ENCODE data around the gene CERKL. TPM values are rescaled to one million over a fixed set of nuclear protein-coding genes. Genes with fewer than 3 reads are reported as not detected.
A peak's percentile ranks its signal among the peaks of the same experiment; 100 is the strongest.

The CERKL gene
- polyA plus RNA-seq, 3 donors: 10.7 to 13.4 (median 13.3) TPM

DNA sequence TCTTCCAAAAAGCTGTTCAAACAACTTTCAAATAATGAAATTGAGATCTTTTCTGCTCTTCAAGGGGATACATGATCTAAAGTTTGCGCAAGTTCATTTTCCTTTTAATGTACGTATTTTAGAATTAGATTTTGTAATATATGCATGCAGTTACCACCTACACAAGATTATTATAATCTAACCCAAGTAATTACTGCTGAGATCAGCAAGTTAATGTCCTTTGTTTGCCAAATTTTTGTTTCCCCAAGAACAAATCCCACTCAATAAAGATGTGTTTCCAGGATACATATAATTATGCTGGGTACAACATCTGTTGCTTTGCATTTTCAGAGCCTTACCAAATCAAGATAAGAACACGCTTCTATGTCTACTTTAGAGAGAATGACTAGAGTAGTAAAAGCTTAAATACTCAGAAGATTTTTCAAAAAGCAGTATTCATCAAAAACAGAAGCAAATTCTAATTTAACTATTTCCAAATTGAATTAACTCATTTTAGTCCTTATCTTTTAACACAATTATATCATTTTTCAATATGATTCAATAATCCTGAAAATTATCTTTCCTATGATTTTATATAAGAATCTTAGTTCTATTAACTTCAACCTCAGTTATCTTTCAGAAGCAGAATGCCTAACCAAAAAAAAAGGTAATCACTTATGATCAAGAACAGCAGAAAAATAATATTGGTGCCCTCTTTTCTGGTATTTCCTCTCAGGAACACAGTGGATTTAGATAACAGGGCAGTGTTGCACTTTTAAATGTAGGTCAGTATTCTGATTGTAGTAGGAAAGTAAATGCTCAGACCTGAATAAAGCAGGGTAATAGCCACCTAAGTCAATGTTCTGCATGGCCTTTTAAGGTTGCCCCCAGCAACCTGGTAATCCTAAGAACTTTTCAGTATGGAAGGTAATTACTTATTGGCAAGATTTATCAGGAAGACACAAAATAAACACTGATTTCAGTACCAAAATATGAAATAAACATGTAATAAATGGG, 28.0 kb downstream of the CERKL start:
- no peak for DNase-seq

DNA sequence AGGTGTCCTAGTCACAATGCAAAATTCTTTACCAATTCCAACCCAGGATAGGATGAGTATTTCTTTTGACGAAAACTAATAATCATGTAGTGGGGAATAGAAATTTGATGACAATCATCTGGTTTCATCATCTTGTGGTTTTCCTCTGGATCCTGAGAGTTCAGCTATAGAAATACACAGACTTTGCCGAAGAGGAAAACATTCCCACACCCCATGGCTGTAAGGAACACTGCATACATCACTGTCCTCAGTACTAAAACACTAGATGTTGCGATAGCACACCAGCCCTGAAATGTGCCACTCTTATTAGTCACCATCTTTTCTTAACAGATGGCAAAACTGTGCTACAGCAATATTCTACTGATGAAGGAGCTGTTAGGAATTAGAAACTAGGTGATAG, 29.4 kb downstream of the CERKL start:
- DNase-seq: no peak

DNA sequence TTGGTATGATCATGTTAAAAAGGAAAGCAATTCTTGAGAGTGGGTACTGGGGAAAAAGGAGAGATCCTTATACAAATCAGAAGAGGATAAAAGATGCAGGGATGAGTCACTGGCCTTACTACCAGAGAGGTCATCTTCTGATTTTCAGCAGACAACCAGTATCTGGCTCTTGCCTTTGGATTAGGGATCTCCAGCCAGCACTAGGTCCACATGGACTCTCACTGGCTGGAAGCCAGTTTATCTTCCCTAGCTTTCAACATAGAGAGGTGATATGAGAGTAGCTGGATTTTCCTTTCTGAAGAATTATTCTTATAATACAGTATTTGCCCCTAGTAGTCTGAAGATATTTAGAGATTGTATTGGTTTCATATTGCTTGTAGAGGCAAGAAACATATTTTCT, 30.2 kb downstream of the CERKL start:
- DNase-seq: no peak

DNA sequence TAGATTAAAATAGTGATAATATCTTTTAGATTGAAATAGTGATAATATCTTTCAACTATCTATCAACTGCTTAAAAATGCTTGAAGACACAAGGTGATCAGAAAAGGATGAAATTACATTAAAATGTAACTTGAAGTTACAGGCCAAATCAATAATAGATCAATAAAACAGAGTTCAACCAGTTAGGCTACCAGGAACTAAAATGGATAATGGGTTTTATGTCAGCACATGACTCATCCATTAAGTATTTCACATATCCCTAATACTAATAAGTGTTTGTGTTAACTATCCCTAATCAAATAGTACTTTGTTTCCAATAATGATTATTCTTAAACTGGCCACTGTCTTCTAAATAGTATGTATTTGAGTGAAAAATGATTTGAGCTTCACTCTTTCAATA, 33.7 kb downstream of the CERKL start:
- no peak for DNase-seq

DNA sequence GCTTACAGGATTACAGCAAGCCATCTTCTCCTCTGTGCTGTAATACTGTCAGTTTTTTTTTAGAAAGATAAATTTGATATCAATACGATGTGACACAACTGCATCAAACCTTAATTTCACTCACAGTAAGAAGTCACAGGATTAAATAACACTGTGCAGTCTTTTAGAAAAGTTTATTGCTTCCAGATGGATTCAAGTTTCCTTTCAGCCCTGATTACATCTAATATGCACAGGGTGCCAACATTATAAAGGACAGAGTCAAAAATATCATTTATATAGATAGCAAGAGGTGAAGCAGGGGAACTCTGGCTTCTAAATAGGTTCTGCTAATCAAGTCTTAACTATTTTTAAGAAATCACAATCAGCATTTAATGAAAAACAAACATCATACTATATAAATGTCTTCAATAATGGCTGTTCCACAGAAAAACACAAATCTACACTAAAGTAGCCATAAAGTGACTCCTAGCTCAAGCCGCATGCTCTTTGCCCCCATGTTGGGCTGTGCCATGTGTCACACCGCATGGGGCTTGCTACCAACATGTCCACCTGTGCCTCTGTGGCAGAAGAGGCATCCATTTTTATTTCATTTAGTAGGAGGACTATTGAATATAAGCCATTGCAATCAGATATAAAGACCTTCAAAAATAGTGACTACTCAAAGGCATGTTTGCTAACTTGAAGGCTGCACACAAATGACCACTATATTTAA, 35.0 kb downstream of the CERKL start:
- no peak for DNase-seq

DNA sequence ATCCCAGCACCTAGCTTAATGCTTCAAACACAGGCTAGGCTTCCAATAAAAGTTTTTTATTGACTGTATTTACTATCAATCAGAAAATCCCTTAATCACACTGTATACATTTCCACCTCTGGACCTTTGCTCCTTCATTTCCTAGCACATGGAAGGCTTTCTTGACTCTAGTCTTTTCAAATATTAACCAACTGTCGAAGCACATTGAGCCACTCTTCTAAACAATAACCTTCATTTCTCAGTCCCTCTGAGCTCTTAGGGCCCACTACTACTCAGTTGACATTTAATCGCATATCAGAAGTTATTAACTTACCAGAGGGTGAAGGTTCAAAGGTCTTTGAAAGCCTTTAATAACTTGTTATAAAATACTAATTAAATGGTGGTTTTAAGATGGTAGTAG, 37.4 kb downstream of the CERKL start:
- no peak for DNase-seq

DNA sequence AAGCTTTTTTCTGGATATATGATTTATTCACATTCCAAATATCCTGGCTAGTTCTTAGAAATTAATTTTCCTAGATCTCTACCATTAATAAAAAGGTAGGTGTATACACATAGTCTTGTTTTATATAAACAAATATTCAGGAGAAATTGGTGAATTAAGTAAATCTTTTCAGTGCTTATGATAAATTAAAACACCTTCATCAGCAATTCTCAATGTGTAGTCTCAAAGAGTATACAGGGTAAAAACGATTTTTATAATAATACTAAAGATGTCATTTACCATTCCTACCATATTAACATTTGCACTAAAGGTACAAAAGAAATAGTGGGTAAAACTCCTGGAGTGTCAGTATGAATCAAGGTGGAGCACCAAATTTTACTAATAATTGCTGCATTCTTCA, 40.2 kb downstream of the CERKL start:
- DNase-seq: no peak

DNA sequence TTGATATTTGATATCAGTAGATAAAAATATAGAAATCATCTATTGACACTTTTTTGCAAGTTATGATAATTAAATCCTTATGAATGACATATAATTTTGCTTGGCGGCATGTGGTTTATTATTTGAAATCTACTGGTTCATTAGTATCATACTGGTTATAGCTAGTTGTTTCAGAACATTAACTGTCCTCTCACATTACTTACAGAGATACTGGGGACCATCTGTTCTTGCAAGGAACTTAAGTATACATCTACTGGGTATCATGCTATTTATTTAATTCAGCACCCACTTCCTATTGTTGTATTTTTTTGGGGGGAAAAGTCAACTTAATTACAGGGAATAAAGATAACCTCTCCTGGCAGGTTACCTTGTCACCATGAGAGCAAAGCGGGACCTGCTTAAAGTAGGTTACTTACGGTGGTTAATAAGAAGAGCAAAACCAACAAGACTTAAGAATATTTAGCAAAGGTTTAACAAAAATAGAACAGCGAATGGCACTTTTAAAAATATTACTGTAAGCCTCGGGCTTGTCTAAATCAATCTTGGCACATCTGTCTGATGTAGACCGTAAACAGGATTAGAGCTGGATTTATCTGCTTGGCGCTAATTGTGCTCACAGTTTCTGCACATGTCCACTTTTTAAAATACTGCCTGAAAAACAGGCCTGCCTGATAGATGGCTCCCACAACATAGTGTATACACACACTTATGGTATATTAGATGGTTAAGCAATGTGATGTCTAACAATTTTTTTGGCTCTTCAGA, 41.8 kb downstream of the CERKL start:
- no peak for DNase-seq

DNA sequence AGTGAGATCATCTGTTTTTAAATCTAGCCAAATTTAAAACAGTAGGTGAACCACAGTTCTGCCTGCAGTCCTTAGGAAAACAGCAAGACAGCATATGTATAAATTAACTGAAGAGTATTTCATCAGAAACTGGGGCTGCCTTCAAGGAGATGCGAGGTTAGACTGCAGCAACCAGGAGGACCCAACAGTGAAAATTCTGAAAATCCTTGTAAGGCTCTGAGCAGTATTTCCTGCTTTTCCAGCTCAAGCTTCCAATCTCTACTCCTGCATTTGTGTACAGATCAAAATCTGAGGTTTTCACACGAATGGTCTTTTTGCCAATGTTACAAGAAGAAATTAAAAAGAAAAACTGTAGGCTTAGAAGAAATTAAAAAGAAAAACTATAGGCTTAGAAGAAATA, 43.7 kb downstream of the CERKL start:
- no peak for DNase-seq

DNA sequence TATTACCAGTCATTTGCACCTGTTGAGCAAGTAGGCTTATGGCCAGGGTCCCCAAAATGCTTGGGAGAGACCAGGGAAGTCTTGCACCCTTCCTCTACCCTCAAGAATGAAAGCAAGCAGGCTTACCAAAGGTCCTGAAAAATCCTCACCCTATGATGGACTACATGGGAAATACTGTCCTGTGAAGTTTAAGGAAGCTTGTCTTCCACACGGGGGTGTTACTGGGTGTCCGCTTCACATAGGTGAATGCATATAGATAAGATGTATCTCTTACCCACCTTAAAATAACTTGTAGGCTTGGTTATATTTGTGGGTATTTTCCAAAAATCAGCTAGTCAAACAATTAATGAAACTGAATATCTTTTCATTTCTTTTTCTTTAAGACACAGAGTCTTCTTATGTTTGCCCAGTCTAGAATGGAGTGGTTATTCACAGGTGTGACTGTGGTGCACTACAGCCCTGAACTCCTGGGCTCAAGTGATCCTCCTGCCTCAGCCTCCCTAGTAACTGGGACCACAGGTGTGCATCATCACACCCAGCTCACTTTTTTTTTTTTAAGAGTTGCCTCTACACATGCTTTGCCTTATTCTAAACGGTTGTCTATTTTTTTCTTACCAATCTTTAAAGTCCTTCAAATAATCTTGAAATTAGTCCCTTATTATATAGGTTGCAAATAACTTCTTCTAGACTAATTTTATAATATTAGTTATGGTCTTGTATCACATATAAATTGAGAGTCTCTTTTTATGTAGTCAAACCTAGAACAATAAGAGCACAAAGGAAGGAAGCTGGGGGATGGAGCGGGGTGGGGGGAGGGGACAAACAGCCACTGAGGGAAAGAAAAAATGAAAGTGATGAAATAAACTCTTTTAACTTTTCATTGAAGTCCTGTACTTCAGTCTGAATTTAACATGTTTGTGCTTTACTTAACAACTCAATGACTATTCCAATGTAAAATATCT, 49.0 kb downstream of the CERKL start:
- no peak for DNase-seq

DNA sequence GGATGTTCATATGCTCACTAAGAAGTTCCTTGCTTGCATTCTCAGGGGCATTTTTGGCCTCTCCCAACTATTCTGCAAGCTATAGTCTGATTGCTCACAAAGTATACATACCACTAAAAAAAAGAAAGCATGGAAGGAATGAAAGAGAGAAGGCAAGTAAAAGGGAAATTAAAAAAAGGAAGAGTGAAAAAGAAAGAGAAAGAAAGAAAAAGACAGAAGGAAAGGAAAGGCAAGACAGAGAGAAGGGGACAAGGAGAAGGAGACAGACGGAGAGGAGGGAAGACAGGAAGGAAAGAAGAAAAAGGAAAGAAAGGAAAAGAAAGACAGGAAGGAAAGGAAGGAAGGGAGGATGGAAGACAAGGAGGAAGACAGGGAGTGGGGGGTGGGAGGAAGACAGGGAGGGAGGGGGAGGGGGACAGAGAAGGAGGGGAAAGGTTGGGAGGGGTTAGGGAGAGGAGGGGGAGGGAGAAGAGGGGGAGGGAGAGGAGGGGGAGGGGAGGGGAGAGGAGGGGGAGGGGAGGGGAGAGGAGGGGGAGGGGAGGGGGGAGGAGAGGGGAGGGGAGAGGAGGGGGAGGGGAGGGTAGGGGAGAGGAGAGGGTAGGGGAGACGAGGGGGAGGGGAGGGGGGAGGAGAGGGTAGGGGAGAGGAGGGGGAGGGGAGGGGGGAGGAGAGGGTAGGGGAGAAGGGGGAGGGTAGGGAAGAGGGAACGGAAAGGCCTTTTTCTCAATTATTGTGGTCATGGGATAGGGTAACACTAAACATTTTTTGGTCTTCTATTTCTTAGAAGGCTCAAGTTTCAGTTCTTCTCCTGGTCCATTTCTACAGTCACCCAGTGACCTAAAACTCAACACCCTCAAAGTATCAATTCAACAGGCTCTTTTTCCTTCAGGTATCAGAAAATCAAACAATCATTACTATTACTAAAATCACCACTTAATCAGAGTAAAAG, 50.7 kb downstream of the CERKL start:
- DNase-seq: no peak

DNA sequence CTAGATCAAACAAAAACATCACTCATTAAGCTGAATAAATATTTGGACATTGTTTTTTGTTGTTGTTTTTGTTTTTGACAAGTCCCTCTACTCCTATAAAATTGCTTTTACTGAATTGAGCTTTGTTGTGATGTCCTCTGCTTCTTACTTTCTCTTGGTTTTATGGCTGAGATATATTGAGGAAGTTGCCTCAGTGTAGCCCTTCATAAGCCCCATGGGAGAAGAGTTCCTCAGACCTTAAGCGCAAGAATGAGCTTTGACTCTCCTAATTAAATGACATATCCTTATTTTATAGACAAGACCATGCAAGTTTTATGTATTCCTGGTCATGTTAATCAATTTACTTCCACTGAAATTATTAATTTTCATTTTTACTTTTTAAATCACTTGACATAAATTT, 54.9 kb downstream of the CERKL start:
- DNase-seq: no peak

DNA sequence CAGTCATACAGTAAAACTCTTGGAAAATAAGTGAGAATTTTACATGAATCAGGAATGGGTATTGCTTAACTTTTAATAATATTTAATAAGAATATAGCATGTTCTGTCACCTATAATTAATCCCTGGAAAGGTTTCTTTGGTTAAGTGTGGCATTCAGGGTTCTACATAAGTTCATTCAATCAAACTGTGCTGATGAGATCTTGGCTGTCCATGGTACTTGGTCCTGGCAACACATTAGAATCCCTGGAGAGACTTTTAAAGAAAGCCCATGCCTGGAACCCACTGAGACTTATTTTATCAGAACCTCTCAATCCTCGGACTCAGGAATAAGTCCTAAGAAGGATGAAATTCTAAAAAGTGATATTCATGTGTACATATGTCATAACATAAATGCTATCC, 60.3 kb downstream of the CERKL start:
- DNase-seq: no peak

DNA sequence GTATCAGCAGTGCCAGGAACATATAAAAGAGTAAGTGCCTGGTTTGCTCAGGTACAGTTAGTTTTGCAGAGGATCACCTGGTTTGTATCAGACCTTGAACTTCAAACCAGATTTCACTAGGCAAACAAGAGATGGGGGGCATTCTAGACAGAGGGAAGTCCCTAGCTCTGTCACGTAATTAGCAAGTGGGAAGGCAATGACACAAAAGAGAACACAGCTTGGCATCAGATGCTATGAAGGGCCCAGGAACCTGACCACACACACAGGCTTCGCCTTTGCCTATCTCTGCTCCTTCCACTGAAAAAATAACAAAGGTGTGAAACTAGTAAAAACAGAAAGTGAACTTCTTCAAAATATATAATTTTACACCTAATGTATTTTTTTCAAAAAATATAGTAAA, 62.6 kb downstream of the CERKL start:
- no peak for DNase-seq

DNA sequence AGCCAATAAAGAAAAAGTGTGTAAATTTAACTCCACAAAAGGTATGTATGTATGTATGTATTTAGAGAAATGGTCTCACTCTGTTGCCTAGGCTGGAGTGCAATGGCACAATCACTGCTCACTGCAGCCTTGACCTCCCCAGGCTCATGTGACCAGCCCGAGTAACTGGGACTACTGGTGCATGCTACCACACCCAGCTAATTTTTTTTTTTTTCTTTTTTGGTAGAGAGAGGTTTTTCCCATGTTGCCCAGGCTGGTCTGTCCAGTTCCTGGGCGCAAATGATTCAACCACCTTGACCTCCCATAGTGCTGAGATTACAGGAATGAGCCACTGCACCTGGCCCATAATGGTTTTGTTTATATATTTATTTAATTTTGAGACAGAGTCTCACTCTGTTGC, 67.1 kb downstream of the CERKL start:
- DNase-seq: no peak

DNA sequence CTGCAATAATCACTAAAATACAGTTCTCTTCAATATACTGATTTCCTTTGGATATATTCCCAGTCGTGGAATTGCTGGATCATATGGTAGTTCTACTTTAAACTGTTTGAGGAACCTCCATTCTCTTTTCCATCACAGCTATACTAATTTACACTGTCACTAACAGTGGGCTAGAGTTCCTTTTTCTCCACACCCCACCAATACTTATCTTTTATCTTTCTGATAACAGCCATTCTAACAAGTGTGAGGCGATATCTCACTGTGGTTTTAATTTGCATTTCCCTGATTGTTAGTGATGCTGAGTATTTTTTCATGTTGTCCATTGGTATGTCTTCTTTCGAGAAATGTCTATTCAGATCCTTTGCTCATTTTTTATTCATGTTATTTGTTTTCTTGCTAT, 68.4 kb downstream of the CERKL start:
- no peak for DNase-seq

DNA sequence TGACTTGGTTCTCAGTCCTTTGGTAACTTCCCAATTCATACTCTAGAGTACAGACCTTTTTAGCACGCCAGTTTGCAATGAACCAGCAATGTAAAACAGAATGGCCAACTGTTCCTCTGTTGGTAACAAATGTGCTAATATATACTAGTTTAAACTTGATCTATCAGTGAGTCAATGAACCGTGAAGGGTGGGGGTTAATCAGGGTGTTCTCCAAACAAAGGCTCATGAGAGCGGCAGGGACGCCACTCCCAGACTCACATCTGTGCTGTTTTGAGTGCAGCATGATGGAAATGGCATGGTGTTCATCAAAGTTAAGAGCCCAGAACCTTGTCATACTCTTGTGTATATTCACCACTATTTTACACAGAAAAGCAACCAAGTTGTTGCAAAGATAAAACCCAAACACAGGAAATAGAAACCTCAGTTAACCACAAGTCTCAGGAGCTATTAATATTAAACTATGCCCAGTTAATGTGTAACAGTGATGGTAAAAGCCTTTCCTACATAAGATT, 70.3 kb downstream of the CERKL start:
- peak; percentile 70 for DNase-seq

DNA sequence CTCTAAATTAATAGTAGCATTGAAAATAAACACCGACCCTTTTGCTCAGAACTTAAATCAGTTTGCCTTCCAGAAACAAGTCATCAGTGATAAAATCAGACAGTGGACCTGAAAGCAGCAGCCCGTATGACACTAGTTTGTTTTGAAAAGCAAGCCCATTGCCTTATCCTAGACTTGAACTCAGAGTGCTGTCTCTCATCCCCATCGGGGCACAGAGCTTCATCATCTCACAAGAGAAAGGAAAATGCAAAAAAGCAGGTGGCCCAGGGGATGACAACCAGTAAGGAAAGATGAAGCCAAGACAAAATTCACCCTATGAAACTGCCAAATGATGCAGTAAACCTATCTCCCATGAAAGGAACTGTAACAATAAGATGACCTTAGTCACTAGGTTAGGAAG, 71.2 kb downstream of the CERKL start:
- no peak for DNase-seq

DNA sequence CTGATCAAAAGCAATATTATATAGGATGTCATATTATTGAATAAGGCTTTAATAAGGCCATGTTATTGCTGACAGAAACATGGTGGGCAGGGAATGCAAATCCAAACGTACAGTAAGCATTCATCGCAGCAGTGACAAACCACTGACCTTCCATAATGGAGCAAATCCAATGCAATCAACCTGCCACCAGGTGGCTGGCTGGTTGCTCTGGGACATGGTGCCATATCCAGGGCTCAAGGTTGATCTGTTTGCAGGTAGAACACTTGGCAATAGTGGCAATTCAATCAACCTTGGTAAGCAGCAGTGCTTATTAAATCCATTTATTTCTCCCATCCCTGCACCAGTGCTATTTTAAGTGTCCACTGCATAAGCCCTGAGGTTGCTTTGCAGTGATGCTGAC, 75.4 kb downstream of the CERKL start:
- DNase-seq: no peak

DNA sequence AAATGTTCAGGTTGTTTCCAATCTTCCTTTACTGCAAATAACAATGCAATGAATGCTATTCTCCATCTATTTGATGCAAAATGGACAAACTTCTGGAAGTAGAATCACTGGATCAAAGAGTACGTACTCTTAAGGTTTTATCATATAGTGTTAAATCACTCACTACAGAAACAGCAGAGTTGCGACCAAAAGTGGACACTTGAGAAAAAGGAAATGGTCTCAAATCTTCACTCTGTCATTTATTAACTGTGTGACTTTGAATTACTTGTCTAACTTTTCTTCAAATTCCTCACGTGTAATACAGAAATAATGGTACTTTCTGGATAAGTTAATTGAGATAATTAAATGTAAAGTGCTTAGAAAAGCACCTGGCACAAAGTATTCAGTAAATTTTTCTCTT, 78.1 kb downstream of the CERKL start:
- DNase-seq: no peak

All from renal pelvis (tissue), 4 donors.